Natural killer cell (primary cell): Measurements from ENCODE around the gene ARID5B. TPM values are rescaled to one million over a fixed set of nuclear protein-coding genes. Genes with fewer than 3 reads are reported as not detected.

ENCODE experiments used
- ATAC-seq, 3 donors: fragments of 150-1000 bp in 2 of 3; fragments of 200-7000 bp in 1 of 3; cut with Tn5 transposase; 1 replicate in 1 of 3; 2 replicates in 2 of 3; pipeline ENCODE4 v1.10.0; 2021; ENCODE audit warnings: mild to moderate bottlenecking in 2 of 3, moderate library complexity in 2 of 3
- DNase-seq, 2 donors: peaks; one replicate each; pipeline versions ENCODE4 v3.0.0 to v3.0.0-alpha.2; 2013 to 2021; ENCODE audit warnings: mixed read lengths in 1 of 2
- H3K27ac ChIP-seq: one replicate; pipeline ENCODE4 v1.5.1; 2013; ENCODE audit warnings: mild to moderate bottlenecking, low read length
- H3K27me3 ChIP-seq: one replicate; pipeline ENCODE4 v1.6.1; 2013; ENCODE audit warnings: low read length; ENCODE audit not compliant: control insufficient read depth, insufficient read depth
- H3K36me3 ChIP-seq: one replicate; pipeline ENCODE4 v1.6.1; 2013; ENCODE audit warnings: low read length; ENCODE audit not compliant: control insufficient read depth, insufficient read depth
- H3K4me1 ChIP-seq: one replicate; pipeline ENCODE4 v1.6.1; 2013; ENCODE audit warnings: low read length; ENCODE audit not compliant: control insufficient read depth, insufficient read depth
- H3K4me3 ChIP-seq: one replicate; pipeline ENCODE4 v1.5.1; 2013; ENCODE audit warnings: low read length
- H3K9me3 ChIP-seq: one replicate; pipeline ENCODE4 v1.6.1; 2013; ENCODE audit warnings: low read length; ENCODE audit not compliant: control insufficient read depth, insufficient read depth
- H3K27ac Mint-ChIP-seq, 2 donors: one replicate each; pipeline ENCODE4 v1.8.0; 2022; ENCODE audit warnings: mild to moderate bottlenecking in 2 of 2, mixed read lengths in 2 of 2, moderate library complexity in 1 of 2
- H3K27me3 Mint-ChIP-seq, 2 donors: one replicate each; pipeline ENCODE4 v1.8.0; 2022; ENCODE audit warnings: low read depth in 2 of 2, mixed read lengths in 2 of 2
- H3K36me3 Mint-ChIP-seq: one replicate; pipeline ENCODE4 v1.8.0; 2022; ENCODE audit warnings: mixed read lengths
- H3K4me1 Mint-ChIP-seq, 2 donors: one replicate each; pipeline ENCODE4 v1.8.0; 2022; ENCODE audit warnings: mixed read lengths in 2 of 2
- H3K4me3 Mint-ChIP-seq: one replicate; pipeline ENCODE4 v1.8.0; 2022; ENCODE audit warnings: mild to moderate bottlenecking, moderate library complexity, mixed read lengths
- H3K9me3 Mint-ChIP-seq, 2 donors: one replicate each; pipeline ENCODE4 v1.8.0; 2022; ENCODE audit warnings: mixed read lengths in 2 of 2
- WGBS: methylation state at CpG from one replicate; pipeline ENCODE4 v1.1.7; 2013; ENCODE audit warnings: missing lambda C conversion rate; ENCODE audit not compliant: insufficient coverage; 5-methylcytosine and 5-hydroxymethylcytosine counted together
- intact Hi-C: fragments of 100-400 bp; cut with micrococcal nuclease; formaldehyde crosslinking; loops from one replicate; pipeline ENCODE4 v1.14.2; 2022
- total RNA-seq, 4 donors: library from RNA; stranded (reverse); fragments of 120-200 nt in 1 of 4; gene quantifications; one replicate each; pipeline versions ENCODE4 v1.2.3 to v1.2.4, GENCODE V29; 2013 to 2022
- TF ChIP-seq, protein P1 (sequence below): fragments of 200-600 bp; IDR thresholded peaks from one replicate; pipeline ENCODE4 v1.8.0; 2022; ENCODE audit warnings: antibody characterized with exemption

Gene ARID5B
- total RNA-seq, 3 donors from 2014 or later (not counting 1 experiment from before 2014, with no cell fraction given) = 22.3 to 44.3 (median 31.3) TPM

DNA sequence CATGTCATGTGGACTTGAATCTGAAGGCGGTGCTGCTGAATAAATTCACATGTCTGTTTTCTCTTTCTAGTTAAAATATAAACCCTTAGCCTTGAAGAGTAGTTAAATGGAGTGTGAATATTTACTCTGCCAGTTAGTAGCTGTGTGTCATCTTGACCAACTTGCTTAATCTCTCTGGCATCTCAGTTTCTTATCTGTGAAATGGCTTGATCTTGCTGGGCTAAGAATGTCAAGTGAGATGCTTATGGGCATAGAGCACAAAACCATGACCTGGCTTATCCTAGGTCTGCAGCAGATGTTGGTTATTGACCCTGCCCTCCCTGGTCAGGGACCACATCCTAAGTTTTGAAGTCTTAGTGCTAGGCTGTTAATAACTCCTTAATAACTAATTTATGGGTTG lies 16.6 kb downstream of the ARID5B start:
- Mint-ChIP-seq H3K4me3 (no peak overlapping the region), H3K36me3 (peaks cover 11% of the 10 kb centered on the region)

DNA sequence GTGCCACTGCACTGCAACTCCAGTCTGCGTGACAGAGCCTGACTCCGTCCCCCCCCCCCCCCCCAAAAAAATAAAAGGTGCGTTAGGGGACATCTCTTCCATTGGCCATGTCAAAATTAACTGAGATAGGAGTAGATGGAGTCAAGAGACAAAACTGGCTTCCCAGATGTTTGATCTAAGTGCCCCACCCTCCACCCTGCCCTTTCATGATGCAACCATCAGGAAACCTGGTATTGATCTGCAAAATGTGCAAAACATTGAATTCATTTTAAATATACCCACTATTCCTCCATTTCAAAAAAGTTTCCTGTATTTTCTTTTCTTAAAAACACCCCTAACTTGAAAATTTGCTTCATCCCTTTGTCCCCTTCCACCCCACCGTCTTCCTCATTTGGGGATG lies 17.5 kb downstream of the ARID5B start:
- Histone ChIP-seq H3K4me3 (no peak overlapping the region), H3K27ac (no peak overlapping the region), H3K4me1 (no peaks in the 10 kb centered on the region), H3K27me3 (no peaks in the 10 kb centered on the region), H3K36me3 (peaks cover 18% of the 10 kb centered on the region), H3K9me3 (peaks cover 12% of the 10 kb centered on the region)
- peaks cover 4 to 5% of the 10 kb centered on the region in 2 donors for H3K9me3 Mint-ChIP-seq
- H3K4me1 Mint-ChIP-seq = peaks cover 36 to 57% of the 10 kb centered on the region in 2 donors
- intact Hi-C loops = no loop called here
- WGBS = 100% methylated on average over 1 of the region's 4 CpGs
- DNase-seq (no peak), ATAC-seq (no peak)
- H3K27ac Mint-ChIP-seq = no peak overlapping the region
- H3K4me3 Mint-ChIP-seq = no peak overlapping the region
- peaks cover 11% of the 10 kb centered on the region for H3K36me3 Mint-ChIP-seq
- H3K27me3 Mint-ChIP-seq = no peaks in the 10 kb centered on the region
- TF ChIP-seq, protein P1, sequence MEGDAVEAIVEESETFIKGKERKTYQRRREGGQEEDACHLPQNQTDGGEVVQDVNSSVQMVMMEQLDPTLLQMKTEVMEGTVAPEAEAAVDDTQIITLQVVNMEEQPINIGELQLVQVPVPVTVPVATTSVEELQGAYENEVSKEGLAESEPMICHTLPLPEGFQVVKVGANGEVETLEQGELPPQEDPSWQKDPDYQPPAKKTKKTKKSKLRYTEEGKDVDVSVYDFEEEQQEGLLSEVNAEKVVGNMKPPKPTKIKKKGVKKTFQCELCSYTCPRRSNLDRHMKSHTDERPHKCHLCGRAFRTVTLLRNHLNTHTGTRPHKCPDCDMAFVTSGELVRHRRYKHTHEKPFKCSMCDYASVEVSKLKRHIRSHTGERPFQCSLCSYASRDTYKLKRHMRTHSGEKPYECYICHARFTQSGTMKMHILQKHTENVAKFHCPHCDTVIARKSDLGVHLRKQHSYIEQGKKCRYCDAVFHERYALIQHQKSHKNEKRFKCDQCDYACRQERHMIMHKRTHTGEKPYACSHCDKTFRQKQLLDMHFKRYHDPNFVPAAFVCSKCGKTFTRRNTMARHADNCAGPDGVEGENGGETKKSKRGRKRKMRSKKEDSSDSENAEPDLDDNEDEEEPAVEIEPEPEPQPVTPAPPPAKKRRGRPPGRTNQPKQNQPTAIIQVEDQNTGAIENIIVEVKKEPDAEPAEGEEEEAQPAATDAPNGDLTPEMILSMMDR = no peak

More for the DNA sequence above, 16.6 kb downstream of the ARID5B start:
- Mint-ChIP-seq H3K4me1 (peaks cover 32 to 53% of the 10 kb centered on the region in 2 donors), H3K27me3 (no peaks in the 10 kb centered on the region), H3K27ac (peak overlapping the region in 1 of 2 donors; percentile 46), H3K9me3 (peaks cover 4 to 5% of the 10 kb centered on the region in 2 donors)
- Histone ChIP-seq H3K4me3 (no peak overlapping the region), H3K36me3 (peaks cover 13% of the 10 kb centered on the region), H3K4me1 (no peaks in the 10 kb centered on the region), H3K27me3 (no peaks in the 10 kb centered on the region), H3K27ac (no peak overlapping the region), H3K9me3 (peaks cover 12% of the 10 kb centered on the region)
- WGBS = no CpG with 5 or more reads among the region's 1 CpG
- TF ChIP-seq, protein P1 = no peak
- DNase-seq = no peak
- no peak for ATAC-seq
- intact Hi-C loops = no loop called here

DNA sequence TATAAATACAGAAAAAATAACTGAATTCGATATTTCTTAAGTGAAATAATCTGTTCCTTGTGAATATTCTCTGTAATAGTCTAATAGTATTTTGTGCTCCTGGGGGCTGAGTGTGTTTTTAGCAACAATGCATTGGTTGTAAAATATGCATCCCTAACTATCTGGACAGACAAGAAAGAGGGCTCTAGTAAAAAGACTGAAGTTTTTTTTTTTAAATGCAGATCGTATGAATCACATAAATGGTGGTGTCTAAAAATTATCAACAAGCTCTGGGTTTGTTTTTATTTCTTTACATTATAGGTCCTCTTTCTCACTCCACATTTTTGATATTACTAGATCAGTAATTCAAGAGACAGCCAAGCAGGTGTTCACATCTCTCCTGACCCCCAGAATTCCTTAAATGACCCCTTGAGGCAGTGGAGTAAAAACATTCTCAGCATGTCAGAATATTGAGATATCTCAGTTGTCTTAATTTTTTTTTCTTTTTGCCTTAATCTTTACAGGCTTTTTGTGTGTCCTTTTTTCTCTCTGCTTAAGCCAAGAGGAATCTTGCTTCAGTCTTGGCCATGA lies 18.2 kb downstream of the ARID5B start:
- H3K9me3 ChIP-seq = peaks cover 12% of the 10 kb centered on the region
- H3K4me1 ChIP-seq = no peaks in the 10 kb centered on the region
- Mint-ChIP-seq H3K4me3 (no peak overlapping the region), H3K9me3 (peaks cover 4 to 5% of the 10 kb centered on the region in 2 donors), H3K4me1 (peaks cover 44 to 54% of the 10 kb centered on the region in 2 donors), H3K27ac (no peak overlapping the region), H3K27me3 (no peaks in the 10 kb centered on the region), H3K36me3 (peaks cover 11% of the 10 kb centered on the region)
- WGBS = no CpG with 5 or more reads among the region's 2 CpGs
- intact Hi-C loops = no loop called here
- H3K4me3 ChIP-seq = no peak overlapping the region
- no peaks in the 10 kb centered on the region for H3K27me3 ChIP-seq
- TF ChIP-seq, protein P1 = no peak
- no peak for DNase-seq
- ATAC-seq = no peak
- peaks cover 19% of the 10 kb centered on the region for H3K36me3 ChIP-seq
- H3K27ac ChIP-seq = no peak overlapping the region

DNA sequence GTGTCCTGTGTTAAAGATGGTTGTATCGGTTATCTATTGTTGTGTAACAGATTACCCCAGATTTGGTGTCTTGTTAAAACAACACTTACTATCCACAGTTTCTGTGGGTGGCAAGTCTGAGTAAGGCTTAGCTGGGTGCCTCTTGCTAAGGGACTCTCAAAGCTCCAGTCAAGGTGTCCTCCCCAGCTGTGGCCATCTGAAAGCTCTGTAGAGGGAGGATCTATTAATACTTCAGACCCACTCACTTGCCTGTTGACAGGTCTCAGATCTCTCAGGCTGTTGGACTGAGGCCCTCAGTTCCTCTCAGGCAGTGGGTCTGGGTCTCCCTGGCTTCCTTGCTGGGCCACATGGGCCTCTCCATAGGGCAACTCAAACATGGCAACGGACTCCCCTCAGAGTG lies 19.6 kb downstream of the ARID5B start:
- no peak overlapping the region for H3K27ac ChIP-seq
- TF ChIP-seq, protein P1 = no peak
- H3K27ac Mint-ChIP-seq = peak overlapping the region in 1 of 2 donors; percentile 33
- ATAC-seq (no peak), DNase-seq (no peak)
- no peak overlapping the region for H3K4me3 Mint-ChIP-seq
- H3K9me3 ChIP-seq = peaks cover 12% of the 10 kb centered on the region
- peaks cover 15% of the 10 kb centered on the region for H3K36me3 ChIP-seq
- H3K4me1 Mint-ChIP-seq = peaks cover 53 to 55% of the 10 kb centered on the region in 2 donors
- H3K36me3 Mint-ChIP-seq = peaks cover 11% of the 10 kb centered on the region
- 89% methylated on average over 1 of the region's 2 CpGs for WGBS
- H3K27me3 Mint-ChIP-seq = no peaks in the 10 kb centered on the region
- no peak overlapping the region for H3K4me3 ChIP-seq
- H3K4me1 ChIP-seq = no peaks in the 10 kb centered on the region
- H3K9me3 Mint-ChIP-seq = peaks cover 4 to 5% of the 10 kb centered on the region in 2 donors
- intact Hi-C loops = no loop called here
- no peaks in the 10 kb centered on the region for H3K27me3 ChIP-seq
